Testis (tissue), 2 donors: ENCODE data around the gene AR.

Source experiments
- POLR2A ChIP-seq: fragments of 450-650 bp; IDR thresholded peaks from one replicate; pipeline ENCODE4 v1.6.1; 2017; ENCODE audit warnings: antibody characterized with exemption, mild to moderate bottlenecking, moderate library complexity
- TF ChIP-seq, protein P1 (sequence below), 3 experiments: fragments of 450-650 bp in 2 of 3; fragments of 200-600 bp in 1 of 3; sonication (generic) in 1 of 3; IDR thresholded peaks; one replicate each; pipeline ENCODE4 v1.5.1; 2016 to 2019; ENCODE audit warnings: antibody characterized with exemption in 3 of 3, mild to moderate bottlenecking in 2 of 3, moderate library complexity in 1 of 3

DNA sequence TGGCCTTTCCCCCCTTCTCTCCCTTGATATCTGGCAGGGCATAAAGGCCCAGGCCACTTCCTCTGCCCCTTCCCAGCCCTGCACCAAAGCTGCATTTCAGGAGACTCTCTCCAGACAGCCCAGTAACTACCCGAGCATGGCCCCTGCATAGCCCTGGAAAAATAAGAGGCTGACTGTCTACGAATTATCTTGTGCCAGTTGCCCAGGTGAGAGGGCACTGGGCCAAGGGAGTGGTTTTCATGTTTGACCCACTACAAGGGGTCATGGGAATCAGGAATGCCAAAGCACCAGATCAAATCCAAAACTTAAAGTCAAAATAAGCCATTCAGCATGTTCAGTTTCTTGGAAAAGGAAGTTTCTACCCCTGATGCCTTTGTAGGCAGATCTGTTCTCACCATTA, 183.8 kb downstream of the AR start:
- TF ChIP-seq, protein P1, sequence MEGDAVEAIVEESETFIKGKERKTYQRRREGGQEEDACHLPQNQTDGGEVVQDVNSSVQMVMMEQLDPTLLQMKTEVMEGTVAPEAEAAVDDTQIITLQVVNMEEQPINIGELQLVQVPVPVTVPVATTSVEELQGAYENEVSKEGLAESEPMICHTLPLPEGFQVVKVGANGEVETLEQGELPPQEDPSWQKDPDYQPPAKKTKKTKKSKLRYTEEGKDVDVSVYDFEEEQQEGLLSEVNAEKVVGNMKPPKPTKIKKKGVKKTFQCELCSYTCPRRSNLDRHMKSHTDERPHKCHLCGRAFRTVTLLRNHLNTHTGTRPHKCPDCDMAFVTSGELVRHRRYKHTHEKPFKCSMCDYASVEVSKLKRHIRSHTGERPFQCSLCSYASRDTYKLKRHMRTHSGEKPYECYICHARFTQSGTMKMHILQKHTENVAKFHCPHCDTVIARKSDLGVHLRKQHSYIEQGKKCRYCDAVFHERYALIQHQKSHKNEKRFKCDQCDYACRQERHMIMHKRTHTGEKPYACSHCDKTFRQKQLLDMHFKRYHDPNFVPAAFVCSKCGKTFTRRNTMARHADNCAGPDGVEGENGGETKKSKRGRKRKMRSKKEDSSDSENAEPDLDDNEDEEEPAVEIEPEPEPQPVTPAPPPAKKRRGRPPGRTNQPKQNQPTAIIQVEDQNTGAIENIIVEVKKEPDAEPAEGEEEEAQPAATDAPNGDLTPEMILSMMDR (IDR thresholded peaks at IDR 0.05) = no peak
- no peak for TF ChIP-seq POLR2A
